Measurements from ENCODE around the gene TJP2. TPM values are rescaled to one million over a fixed set of nuclear protein-coding genes. Genes with fewer than 3 reads are reported as not detected.

TJP2 gene
- total RNA-seq, 1 experiment from 2014 or later: 155 TPM

DNA sequence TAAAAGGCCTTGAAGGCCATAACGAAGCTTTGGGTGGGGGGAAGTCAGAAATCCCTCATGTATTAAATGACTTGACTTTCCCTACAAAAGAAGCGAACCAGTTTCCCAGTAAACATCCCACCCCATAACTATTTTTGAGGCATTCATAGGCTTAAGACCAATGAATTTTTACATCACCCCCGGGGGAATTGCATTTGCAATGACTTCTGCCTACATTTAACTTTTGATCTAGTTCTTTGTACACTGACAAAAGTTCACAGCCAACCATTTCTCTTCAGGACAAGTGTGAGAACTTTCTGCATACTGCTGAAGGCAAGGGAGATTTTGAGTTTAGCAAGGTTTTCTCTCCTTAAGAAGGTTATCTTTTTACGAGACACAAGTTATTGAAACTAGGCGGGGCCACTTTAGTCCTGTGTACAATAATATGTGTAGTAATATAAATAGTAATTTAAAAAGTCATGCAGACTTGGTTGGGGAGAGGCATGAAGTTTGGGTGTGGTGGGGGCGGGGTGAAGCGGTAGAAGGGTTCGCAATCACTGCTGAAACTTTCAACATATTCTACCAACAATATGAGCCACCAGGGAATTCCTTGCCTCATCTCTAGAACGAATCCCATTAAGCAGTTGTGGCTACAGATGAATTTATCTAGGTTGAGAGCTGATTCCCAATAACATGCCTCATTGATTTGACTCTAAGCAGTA lies 2.5 kb downstream of the TJP2 start:
- peaks cover 72% of the 10 kb centered on the region for H3K4me1 Mint-ChIP-seq
- ChIA-PET POLR2A (no interaction called here), CTCF (interaction anchor here (0.5 to 5.1 kb wide), 2 partner anchors 16 to 147 kb away, joined by 4 to 22 read pairs; no protein-coding TSS in a partner anchor)
- H3K27me3 Mint-ChIP-seq (ENCODE audit: low read depth): peaks cover 6% of the 10 kb centered on the region
- DNase-seq (ENCODE audit: low spot score): no peak
- H3K36me3 Mint-ChIP-seq: peaks cover 5% of the 10 kb centered on the region; the same call in 1 of the 2 replicates
- TF ChIP-seq ZNF263 (CRISPR knock-in tag; IDR thresholded peaks at IDR 0.05; ENCODE audit: low read depth) (no peak), TEAD4 (CRISPR knock-in tag; IDR thresholded peaks at IDR 0.05) (no peak), JAZF1 (CRISPR knock-in tag; IDR thresholded peaks at IDR 0.05) (no peak), GABPB1 (CRISPR knock-in tag; IDR thresholded peaks at IDR 0.05) (peak; percentile 64), ETV6 (CRISPR knock-in tag; IDR thresholded peaks at IDR 0.05) (no peak)
- TF ChIP-seq, protein P1, sequence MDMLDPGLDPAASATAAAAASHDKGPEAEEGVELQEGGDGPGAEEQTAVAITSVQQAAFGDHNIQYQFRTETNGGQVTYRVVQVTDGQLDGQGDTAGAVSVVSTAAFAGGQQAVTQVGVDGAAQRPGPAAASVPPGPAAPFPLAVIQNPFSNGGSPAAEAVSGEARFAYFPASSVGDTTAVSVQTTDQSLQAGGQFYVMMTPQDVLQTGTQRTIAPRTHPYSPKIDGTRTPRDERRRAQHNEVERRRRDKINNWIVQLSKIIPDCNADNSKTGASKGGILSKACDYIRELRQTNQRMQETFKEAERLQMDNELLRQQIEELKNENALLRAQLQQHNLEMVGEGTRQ (CRISPR knock-in tag; IDR thresholded peaks at IDR 0.05): no peak
- TF ChIP-seq, protein P2, sequence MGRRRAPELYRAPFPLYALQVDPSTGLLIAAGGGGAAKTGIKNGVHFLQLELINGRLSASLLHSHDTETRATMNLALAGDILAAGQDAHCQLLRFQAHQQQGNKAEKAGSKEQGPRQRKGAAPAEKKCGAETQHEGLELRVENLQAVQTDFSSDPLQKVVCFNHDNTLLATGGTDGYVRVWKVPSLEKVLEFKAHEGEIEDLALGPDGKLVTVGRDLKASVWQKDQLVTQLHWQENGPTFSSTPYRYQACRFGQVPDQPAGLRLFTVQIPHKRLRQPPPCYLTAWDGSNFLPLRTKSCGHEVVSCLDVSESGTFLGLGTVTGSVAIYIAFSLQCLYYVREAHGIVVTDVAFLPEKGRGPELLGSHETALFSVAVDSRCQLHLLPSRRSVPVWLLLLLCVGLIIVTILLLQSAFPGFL (CRISPR knock-in tag; IDR thresholded peaks at IDR 0.05; ENCODE audit: borderline replicate concordance): no peak
- TF ChIP-seq, protein P3, sequence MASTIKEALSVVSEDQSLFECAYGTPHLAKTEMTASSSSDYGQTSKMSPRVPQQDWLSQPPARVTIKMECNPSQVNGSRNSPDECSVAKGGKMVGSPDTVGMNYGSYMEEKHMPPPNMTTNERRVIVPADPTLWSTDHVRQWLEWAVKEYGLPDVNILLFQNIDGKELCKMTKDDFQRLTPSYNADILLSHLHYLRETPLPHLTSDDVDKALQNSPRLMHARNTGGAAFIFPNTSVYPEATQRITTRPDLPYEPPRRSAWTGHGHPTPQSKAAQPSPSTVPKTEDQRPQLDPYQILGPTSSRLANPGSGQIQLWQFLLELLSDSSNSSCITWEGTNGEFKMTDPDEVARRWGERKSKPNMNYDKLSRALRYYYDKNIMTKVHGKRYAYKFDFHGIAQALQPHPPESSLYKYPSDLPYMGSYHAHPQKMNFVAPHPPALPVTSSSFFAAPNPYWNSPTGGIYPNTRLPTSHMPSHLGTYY (CRISPR knock-in tag; IDR thresholded peaks at IDR 0.05): no peak
- peaks cover 3% of the 10 kb centered on the region; the same call in 1 of the 2 replicates for H3K9me3 Mint-ChIP-seq
- ATAC-seq: no peak
- peak overlapping the region; percentile 78; the same call in 1 of the 2 replicates for H3K27ac Mint-ChIP-seq
- H3K4me3 Mint-ChIP-seq: no peak overlapping the region

DNA sequence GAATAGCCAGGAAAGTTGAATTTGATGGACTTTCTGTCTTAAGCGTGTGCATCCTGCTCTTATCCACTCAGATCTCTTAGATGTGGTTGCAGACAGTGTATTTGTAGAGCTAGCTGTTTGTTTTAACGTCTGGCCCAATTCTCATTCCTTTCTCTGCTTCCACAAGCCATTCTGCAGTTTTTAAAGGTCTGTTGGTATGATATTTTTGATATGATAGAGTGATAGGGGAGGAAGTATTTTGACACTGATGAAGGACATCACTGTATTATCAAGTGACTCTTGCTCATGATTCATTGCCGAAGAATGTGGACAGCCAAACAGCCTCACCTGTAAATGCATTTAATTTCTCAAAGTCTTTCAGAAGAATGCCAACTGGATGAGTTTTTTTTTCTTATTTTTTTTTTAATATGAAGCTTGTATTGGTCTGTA lies 4.5 kb downstream of the TJP2 start:
- no peak for ATAC-seq
- no peak overlapping the region for H3K4me3 Mint-ChIP-seq
- H3K27ac Mint-ChIP-seq: peak overlapping the region; percentile 85; the same call in 1 of the 2 replicates
- peaks cover 16% of the 10 kb centered on the region for H3K36me3 Mint-ChIP-seq
- ChIA-PET POLR2A (interaction anchor here (1.5 kb wide), 1 partner anchor 8 kb away, joined by 3 read pairs; no protein-coding TSS in a partner anchor), CTCF (interaction anchor here (1.0 to 5.1 kb wide), 4 partner anchors 14 to 26 kb away, joined by 3 to 22 read pairs (median 6); no protein-coding TSS in a partner anchor)
- no peak for DNase-seq (ENCODE audit: low spot score)
- TF ChIP-seq GABPB1 (CRISPR knock-in tag; IDR thresholded peaks at IDR 0.05) (0 out of 2 replicates have a peak, but pooled peaks have one; percentile 25), GTF2I (CRISPR knock-in tag; conservative IDR thresholded peaks at IDR 0.05) (no peak)
- H3K4me1 Mint-ChIP-seq: peaks cover 59% of the 10 kb centered on the region
- peaks cover 6% of the 10 kb centered on the region for H3K27me3 Mint-ChIP-seq (ENCODE audit: low read depth)
- peaks cover 3% of the 10 kb centered on the region; the same call in 1 of the 2 replicates for H3K9me3 Mint-ChIP-seq

DNA sequence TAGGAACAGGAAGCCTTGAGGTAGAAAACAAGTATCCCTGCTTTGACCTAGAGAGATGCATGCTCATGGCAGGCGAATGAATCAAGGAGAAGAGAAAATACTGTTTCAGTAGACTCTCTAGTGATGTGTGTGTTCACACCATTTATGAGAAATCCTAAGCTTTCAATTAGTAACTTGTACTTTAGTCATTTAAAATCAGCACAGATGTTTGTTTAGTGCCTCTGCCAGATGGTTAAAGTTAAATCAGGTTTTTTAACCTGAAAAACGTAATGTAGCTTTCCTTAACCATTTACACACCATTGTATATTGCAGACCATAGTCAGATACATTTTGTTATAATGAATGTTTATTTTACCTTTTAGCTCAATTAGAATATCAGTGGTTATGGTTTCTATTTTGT lies 5.0 kb downstream of the TJP2 start:
- ChIA-PET CTCF (interaction anchor here (1.0 to 5.1 kb wide), 2 partner anchors 14 to 16 kb away, joined by 3 to 22 read pairs; no protein-coding TSS in a partner anchor), POLR2A (no interaction called here)
- H3K27me3 Mint-ChIP-seq (ENCODE audit: low read depth): peaks cover 6% of the 10 kb centered on the region
- peaks cover 59% of the 10 kb centered on the region for H3K4me1 Mint-ChIP-seq
- H3K36me3 Mint-ChIP-seq: peaks cover 18% of the 10 kb centered on the region
- H3K27ac Mint-ChIP-seq: no peak overlapping the region
- no peak for ATAC-seq
- peaks cover 3% of the 10 kb centered on the region; the same call in 1 of the 2 replicates for H3K9me3 Mint-ChIP-seq
- no peak for DNase-seq (ENCODE audit: low spot score)
- no peak overlapping the region for H3K4me3 Mint-ChIP-seq
- TF ChIP-seq NFATC4 (CRISPR knock-in tag; IDR thresholded peaks at IDR 0.05): no peak
- TF ChIP-seq, protein P4, sequence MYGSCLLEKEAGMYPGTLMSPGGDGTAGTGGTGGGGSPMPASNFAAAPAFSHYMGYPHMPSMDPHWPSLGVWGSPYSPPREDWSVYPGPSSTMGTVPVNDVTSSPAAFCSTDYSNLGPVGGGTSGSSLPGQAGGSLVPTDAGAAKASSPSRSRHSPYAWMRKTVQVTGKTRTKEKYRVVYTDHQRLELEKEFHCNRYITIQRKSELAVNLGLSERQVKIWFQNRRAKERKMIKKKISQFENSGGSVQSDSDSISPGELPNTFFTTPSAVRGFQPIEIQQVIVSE (CRISPR knock-in tag; IDR thresholded peaks at IDR 0.05; ENCODE audit: borderline replicate concordance): no peak
- no peak for TF ChIP-seq ZNF423 (CRISPR knock-in tag; IDR thresholded peaks at IDR 0.05)
- no peak for TF ChIP-seq FOXJ3 (CRISPR knock-in tag; IDR thresholded peaks at IDR 0.05; ENCODE audit: borderline replicate concordance)
- TF ChIP-seq, protein P5, sequence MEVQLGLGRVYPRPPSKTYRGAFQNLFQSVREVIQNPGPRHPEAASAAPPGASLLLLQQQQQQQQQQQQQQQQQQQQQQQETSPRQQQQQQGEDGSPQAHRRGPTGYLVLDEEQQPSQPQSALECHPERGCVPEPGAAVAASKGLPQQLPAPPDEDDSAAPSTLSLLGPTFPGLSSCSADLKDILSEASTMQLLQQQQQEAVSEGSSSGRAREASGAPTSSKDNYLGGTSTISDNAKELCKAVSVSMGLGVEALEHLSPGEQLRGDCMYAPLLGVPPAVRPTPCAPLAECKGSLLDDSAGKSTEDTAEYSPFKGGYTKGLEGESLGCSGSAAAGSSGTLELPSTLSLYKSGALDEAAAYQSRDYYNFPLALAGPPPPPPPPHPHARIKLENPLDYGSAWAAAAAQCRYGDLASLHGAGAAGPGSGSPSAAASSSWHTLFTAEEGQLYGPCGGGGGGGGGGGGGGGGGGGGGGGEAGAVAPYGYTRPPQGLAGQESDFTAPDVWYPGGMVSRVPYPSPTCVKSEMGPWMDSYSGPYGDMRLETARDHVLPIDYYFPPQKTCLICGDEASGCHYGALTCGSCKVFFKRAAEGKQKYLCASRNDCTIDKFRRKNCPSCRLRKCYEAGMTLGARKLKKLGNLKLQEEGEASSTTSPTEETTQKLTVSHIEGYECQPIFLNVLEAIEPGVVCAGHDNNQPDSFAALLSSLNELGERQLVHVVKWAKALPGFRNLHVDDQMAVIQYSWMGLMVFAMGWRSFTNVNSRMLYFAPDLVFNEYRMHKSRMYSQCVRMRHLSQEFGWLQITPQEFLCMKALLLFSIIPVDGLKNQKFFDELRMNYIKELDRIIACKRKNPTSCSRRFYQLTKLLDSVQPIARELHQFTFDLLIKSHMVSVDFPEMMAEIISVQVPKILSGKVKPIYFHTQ (CRISPR knock-in tag; IDR thresholded peaks at IDR 0.05): no peak
- TF ChIP-seq, protein P6, sequence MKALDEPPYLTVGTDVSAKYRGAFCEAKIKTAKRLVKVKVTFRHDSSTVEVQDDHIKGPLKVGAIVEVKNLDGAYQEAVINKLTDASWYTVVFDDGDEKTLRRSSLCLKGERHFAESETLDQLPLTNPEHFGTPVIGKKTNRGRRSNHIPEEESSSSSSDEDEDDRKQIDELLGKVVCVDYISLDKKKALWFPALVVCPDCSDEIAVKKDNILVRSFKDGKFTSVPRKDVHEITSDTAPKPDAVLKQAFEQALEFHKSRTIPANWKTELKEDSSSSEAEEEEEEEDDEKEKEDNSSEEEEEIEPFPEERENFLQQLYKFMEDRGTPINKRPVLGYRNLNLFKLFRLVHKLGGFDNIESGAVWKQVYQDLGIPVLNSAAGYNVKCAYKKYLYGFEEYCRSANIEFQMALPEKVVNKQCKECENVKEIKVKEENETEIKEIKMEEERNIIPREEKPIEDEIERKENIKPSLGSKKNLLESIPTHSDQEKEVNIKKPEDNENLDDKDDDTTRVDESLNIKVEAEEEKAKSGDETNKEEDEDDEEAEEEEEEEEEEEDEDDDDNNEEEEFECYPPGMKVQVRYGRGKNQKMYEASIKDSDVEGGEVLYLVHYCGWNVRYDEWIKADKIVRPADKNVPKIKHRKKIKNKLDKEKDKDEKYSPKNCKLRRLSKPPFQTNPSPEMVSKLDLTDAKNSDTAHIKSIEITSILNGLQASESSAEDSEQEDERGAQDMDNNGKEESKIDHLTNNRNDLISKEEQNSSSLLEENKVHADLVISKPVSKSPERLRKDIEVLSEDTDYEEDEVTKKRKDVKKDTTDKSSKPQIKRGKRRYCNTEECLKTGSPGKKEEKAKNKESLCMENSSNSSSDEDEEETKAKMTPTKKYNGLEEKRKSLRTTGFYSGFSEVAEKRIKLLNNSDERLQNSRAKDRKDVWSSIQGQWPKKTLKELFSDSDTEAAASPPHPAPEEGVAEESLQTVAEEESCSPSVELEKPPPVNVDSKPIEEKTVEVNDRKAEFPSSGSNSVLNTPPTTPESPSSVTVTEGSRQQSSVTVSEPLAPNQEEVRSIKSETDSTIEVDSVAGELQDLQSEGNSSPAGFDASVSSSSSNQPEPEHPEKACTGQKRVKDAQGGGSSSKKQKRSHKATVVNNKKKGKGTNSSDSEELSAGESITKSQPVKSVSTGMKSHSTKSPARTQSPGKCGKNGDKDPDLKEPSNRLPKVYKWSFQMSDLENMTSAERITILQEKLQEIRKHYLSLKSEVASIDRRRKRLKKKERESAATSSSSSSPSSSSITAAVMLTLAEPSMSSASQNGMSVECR (CRISPR knock-in tag; IDR thresholded peaks at IDR 0.05; ENCODE audit: borderline replicate concordance): no peak
- TF ChIP-seq, protein P7, sequence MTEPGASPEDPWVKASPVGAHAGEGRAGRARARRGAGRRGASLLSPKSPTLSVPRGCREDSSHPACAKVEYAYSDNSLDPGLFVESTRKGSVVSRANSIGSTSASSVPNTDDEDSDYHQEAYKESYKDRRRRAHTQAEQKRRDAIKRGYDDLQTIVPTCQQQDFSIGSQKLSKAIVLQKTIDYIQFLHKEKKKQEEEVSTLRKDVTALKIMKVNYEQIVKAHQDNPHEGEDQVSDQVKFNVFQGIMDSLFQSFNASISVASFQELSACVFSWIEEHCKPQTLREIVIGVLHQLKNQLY (CRISPR knock-in tag; IDR thresholded peaks at IDR 0.05): no peak
- no peak for TF ChIP-seq TEAD1 (CRISPR knock-in tag; IDR thresholded peaks at IDR 0.05)
